Measurements from ENCODE around the gene PTPRN2.

PTPRN2 gene

GRCh38 chr7:158282461-158283001, 305.1 kb downstream of the PTPRN2 start:
- H3K79me2 ChIP-seq: no peaks in the 10 kb centered on the region
- no peaks in the 10 kb centered on the region for H3K36me3 ChIP-seq (ENCODE audit: control insufficient read depth, insufficient read depth, low read length)
- H2AFZ ChIP-seq: no peak overlapping the region
- H3K27me3 ChIP-seq (ENCODE audit: control insufficient read depth, insufficient read depth, low read length): no peaks in the 10 kb centered on the region
- H3K9me3 ChIP-seq (ENCODE audit: control insufficient read depth, low read length): no peaks in the 10 kb centered on the region
- H3K9ac ChIP-seq: no peak overlapping the region
- H3K4me2 ChIP-seq (ENCODE audit: low read length): no peak overlapping the region
- no peak overlapping the region for H3K27ac ChIP-seq
- H3K4me3 ChIP-seq (ENCODE audit: low read depth, low read length): no peak overlapping the region
- no peak for TF ChIP-seq CTCF (IDR thresholded peaks at IDR 0.05)
- H3K4me1 ChIP-seq: no peaks in the 10 kb centered on the region

GRCh38 chr7:158281441-158281840, 306.2 kb downstream of the PTPRN2 start:
- TF ChIP-seq CTCF (IDR thresholded peaks at IDR 0.05): no peak
- H3K4me1 ChIP-seq: no peaks in the 10 kb centered on the region
- H3K9ac ChIP-seq: no peak overlapping the region

GRCh38 chr7:158280448-158281144, 307.0 kb downstream of the PTPRN2 start:
- H2AFZ ChIP-seq: no peak overlapping the region
- no peak overlapping the region for H3K4me2 ChIP-seq (ENCODE audit: low read length)
- H3K27ac ChIP-seq: no peak overlapping the region
- TF ChIP-seq CTCF (IDR thresholded peaks at IDR 0.05): no peak
- H3K27me3 ChIP-seq (ENCODE audit: control insufficient read depth, insufficient read depth, low read length): no peaks in the 10 kb centered on the region
- no peaks in the 10 kb centered on the region for H3K36me3 ChIP-seq (ENCODE audit: control insufficient read depth, insufficient read depth, low read length)
- no peaks in the 10 kb centered on the region for H3K79me2 ChIP-seq
- H3K9ac ChIP-seq: no peak overlapping the region
- H3K4me3 ChIP-seq (ENCODE audit: low read depth, low read length): no peak overlapping the region
- no peaks in the 10 kb centered on the region for H3K4me1 ChIP-seq
- H3K9me3 ChIP-seq (ENCODE audit: control insufficient read depth, low read length): no peaks in the 10 kb centered on the region

More at GRCh38 chr7:158281441-158281840, 306.2 kb downstream of the PTPRN2 start:
- no peak overlapping the region for H3K4me3 ChIP-seq (ENCODE audit: low read depth, low read length)
- H3K27me3 ChIP-seq (ENCODE audit: control insufficient read depth, insufficient read depth, low read length): no peaks in the 10 kb centered on the region
- no peaks in the 10 kb centered on the region for H3K9me3 ChIP-seq (ENCODE audit: control insufficient read depth, low read length)
- no peak overlapping the region for H3K4me2 ChIP-seq (ENCODE audit: low read length)
- H3K27ac ChIP-seq: no peak overlapping the region
- no peaks in the 10 kb centered on the region for H3K79me2 ChIP-seq
- H3K36me3 ChIP-seq (ENCODE audit: control insufficient read depth, insufficient read depth, low read length): no peaks in the 10 kb centered on the region
- H2AFZ ChIP-seq: no peak overlapping the region

GRCh38 chr7:158279539-158280447, 307.8 kb downstream of the PTPRN2 start:
- H3K79me2 ChIP-seq: no peaks in the 10 kb centered on the region
- H3K4me3 ChIP-seq (ENCODE audit: low read depth, low read length): no peak overlapping the region
- H3K36me3 ChIP-seq (ENCODE audit: control insufficient read depth, insufficient read depth, low read length): no peaks in the 10 kb centered on the region
- H3K9me3 ChIP-seq (ENCODE audit: control insufficient read depth, low read length): no peaks in the 10 kb centered on the region
- no peaks in the 10 kb centered on the region for H3K4me1 ChIP-seq
- TF ChIP-seq CTCF (IDR thresholded peaks at IDR 0.05): no peak
- H3K9ac ChIP-seq: no peak overlapping the region
- H3K27me3 ChIP-seq (ENCODE audit: control insufficient read depth, insufficient read depth, low read length): no peaks in the 10 kb centered on the region
- no peak overlapping the region for H2AFZ ChIP-seq
- H3K4me2 ChIP-seq (ENCODE audit: low read length): no peak overlapping the region
- no peak overlapping the region for H3K27ac ChIP-seq

Data from parathyroid adenoma (tissue), 2 donors.